ENCODE data around the gene CRACR2A.

- TF ChIP-seq, protein P1, sequence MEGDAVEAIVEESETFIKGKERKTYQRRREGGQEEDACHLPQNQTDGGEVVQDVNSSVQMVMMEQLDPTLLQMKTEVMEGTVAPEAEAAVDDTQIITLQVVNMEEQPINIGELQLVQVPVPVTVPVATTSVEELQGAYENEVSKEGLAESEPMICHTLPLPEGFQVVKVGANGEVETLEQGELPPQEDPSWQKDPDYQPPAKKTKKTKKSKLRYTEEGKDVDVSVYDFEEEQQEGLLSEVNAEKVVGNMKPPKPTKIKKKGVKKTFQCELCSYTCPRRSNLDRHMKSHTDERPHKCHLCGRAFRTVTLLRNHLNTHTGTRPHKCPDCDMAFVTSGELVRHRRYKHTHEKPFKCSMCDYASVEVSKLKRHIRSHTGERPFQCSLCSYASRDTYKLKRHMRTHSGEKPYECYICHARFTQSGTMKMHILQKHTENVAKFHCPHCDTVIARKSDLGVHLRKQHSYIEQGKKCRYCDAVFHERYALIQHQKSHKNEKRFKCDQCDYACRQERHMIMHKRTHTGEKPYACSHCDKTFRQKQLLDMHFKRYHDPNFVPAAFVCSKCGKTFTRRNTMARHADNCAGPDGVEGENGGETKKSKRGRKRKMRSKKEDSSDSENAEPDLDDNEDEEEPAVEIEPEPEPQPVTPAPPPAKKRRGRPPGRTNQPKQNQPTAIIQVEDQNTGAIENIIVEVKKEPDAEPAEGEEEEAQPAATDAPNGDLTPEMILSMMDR (IDR thresholded peaks at IDR 0.05), result no peak
- TF ChIP-seq EP300 (IDR thresholded peaks at IDR 0.05) (no peak), POLR2AphosphoS5 (IDR thresholded peaks at IDR 0.05) (no peak)
These were observed 39.8 kb upstream of the CRACR2A start for GRCh38 chr12:3792623-3793288.

Data from suprapubic skin (tissue), 4 donors.